Gastroesophageal sphincter (tissue), 3 donors: ENCODE measurements around the gene HADHB.
"Not testable (repeated sequence)": the region's sequence is repeated elsewhere in the genome, so short reads cannot be mapped to it uniquely, and the experiment has no call there.

Experiments used
- CTCF ChIP-seq, 4 experiments: fragments of 200-600 bp in 2 of 4; fragments of 450-650 bp in 2 of 4; sonication (generic) in 1 of 4; IDR thresholded peaks; one replicate each; pipeline ENCODE4 v1.5.1; 2017 to 2019; ENCODE audit warnings: antibody characterized with exemption in 4 of 4, mild to moderate bottlenecking in 2 of 4, moderate library complexity in 2 of 4
- EP300 ChIP-seq: sonication (generic); formaldehyde crosslinking; IDR thresholded peaks from one replicate; pipeline ENCODE4 v1.6.1; 2017; ENCODE audit warnings: antibody characterized with exemption, mild to moderate bottlenecking
- POLR2A ChIP-seq, 2 donors: fragments of 450-650 bp; IDR thresholded peaks; one replicate each; pipeline ENCODE4 v1.6.1; 2017; ENCODE audit warnings: antibody characterized with exemption in 2 of 2, mild to moderate bottlenecking in 2 of 2, moderate library complexity in 1 of 2
- POLR2AphosphoS5 ChIP-seq: sonication (generic); formaldehyde crosslinking; IDR thresholded peaks from one replicate; pipeline ENCODE4 v1.6.1; 2017; ENCODE audit warnings: antibody characterized with exemption

DNA sequence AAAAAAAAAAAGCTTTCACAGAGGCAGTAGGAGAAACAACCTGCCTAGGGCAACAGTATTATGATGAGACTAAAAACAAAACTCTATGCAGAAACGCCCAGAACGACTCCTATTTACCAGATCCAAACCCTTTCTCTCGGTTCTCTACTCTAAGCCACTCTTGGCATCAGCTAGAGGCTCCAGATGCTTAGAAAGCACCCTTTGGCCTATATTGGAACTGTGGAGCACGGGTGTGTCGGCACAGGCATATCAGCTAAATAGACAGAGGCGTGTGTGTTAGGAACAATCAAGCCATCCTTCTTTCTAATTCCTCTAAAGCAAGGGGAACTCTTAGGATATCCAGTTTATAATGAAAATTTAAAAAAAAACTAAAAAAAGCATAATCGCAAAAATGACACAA lies 60.4 kb downstream of the HADHB start:
- not testable (repeated sequence) for TF ChIP-seq CTCF (IDR thresholded peaks at IDR 0.05); POLR2AphosphoS5; POLR2A (IDR thresholded peaks at IDR 0.05); EP300
